ENCODE measurements around the gene CCDC178.

- no peak for TF ChIP-seq CTCF (IDR thresholded peaks at IDR 0.05; ENCODE audit: insufficient read depth, low read length, poor library complexity, severe bottlenecking)
- no peak for TF ChIP-seq EZH2phosphoT487 (conservative IDR thresholded peaks at IDR 0.05; ENCODE audit: low read length)
Observed at GRCh38 chr18:32918692-32919250, 521.8 kb downstream of the CCDC178 start.

Measured in SU-DHL-6 (cell line).